GM21526 (cell line): ENCODE measurements around the gene GRHL3.

Experiments used
- ATAC-seq: cut with Tn5 transposase; IDR thresholded peaks from one replicate; pipeline ENCODE4 v1.9.1; 2021; ENCODE audit warnings: moderate library complexity; ENCODE audit not compliant: unreplicated experiment, low FRiP score

Gene GRHL3

DNA sequence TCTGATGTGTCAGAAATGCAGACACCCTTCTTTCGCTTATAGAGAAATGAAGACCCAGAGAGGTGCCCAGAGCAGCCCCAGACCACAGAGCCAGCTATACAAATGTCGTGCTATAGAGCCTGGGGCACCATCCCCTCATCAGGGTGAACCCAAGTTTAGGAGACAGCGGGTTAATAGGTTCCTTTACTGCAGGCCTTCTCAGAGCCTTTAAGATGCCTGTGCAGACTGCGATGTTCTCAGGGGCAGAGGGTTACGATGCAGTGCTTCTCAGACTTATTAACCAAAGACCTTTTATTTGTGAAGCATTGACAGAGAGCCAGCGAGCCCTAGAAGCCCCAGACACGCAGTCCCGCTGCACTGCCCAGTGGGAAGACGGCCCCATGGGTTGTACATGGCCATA is 47.5 kb downstream of the GRHL3 start:
- no peak for ATAC-seq

DNA sequence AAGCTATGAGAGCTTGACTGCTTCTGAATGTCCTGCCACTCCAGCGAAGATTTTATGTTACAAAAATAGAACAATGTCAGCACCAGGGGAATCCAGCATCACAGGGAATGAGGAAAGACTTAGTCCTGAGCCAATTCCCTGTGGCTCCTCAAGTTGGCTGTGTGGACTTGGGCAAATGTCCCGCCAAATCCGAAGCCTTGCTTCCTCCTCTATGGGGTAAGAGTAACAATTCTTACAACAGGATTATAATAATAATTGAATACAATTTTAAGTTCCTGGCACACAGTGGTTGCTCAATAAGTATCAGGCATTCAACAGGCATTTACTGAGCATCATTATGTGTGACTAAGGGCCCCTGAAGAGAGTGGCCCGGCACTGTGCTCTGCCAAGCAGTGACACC is 50.0 kb downstream of the GRHL3 start:
- ATAC-seq, result no peak

DNA sequence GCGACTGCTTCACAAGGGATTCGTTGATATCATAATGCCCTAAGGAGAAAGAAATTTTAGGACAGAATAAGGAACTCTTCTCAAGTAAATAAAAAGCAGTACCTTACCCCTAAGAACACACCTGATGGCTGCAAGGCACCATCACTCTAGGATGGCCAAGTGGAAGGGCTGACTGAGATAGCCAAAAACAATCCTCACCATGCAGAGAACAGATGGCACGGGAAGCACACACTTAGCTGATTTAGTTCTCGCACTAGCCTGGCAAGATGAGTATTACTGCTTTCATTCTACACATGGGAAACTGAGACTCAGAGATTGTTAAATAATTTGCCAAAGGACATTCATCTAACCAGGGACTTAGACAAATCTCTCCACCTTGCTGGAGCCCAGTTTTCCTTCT is 50.6 kb downstream of the GRHL3 start:
- no peak for ATAC-seq

DNA sequence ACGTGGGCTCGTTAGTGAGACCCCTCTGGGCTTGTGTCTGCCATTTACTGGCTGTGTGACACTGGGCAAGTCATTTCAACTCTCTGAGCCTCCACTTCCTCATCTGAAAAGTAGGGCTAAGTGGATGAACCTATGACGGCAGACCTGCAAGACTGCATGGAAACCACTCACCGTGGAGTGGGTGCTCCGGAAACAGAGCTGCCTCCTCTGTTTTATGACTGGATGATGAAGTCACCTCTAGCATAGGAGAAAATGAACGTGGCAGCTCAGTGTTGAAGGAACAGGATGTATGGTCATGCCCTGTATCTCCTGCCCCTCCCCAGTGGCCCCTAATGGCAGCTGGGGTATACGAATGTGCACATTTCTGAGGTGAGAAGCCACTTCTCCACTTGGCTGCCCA is 53.9 kb downstream of the GRHL3 start:
- no peak for ATAC-seq

DNA sequence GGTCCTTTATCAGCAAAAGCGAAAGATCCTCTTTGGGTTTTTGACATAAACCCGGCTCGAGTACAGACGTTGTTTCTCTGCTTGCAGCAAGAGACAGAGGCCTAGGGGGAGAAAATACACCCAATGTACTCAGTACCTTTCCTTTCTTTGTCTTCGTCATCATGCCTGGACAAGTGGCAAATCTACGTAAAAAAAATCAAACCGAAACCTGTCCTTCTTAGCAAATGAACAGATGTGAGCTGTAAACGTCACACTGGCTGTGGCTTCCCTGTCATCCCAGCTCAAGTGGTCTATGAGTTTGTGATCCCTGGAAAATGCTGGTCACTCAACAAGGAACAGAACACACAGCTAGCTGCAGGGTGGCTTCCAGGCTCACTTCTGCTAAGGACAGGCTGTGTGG is 54.6 kb downstream of the GRHL3 start:
- no peak for ATAC-seq

DNA sequence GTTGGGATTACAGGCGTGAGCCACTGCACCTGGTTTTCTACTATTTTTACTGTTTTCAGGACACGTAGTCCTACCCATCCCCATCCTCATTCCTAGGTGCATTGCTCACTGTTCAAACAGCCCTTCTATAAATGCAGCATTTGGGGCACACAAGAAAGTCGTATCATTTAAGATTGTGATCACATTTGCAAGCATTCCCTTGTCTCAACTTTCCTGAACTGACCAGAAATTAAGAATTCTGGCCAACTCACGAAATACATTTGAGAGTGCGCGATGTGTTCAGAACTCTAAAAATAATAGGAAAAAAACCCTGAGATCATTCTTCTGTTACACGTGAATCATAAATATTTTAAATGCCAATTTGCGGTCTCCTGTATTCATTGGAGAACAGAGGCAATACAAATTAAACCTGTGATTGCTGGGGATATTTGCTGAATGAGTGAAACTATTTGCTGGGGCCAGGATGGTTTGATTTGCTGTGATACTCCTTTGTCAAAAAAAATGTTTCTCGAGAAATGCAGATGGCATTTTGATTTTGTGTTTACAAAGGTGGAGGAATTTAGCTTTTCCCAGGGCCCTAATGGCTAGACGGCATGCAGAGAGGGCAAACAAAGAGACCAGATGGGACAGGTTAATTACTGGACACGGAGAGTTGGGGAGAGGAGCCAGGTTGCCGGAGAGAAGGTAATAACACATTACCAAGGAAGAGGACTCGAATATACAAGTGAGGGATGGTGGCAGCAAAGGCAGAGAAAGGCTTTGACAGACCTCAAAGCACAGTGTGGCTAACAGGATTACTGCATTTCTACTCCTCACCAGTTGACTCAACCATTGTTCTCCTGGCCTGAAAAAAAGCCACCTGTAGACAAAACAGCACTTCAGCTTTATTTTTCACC is 56.0 kb downstream of the GRHL3 start:
- no peak for ATAC-seq

DNA sequence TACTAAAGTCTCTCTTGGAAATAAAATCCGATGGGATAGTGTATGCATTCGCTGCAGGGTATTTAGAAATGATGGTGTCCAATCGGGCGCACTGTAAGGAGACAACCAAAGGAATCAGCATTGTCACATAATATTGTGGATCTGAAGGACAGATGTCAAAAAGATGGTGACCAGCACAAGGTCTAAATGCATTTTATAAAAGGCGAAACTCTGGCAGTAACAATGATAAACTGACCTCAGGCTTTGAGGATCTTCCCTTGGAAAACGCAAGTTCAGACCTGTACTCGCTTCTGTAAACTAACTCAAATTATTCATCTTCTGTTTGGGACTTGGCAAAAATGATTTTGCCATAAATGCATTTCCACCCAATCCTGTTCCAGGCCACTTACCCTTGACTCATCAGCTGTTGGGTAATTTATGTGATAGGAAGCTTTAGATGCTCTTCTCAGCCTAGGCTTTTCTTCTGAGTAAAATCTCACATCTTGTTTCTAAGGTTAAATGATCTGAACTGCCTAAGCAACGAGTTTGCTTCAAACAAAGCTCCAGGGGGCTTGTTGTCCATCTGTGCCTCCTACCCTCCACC is 60.7 kb downstream of the GRHL3 start:
- no peak for ATAC-seq

DNA sequence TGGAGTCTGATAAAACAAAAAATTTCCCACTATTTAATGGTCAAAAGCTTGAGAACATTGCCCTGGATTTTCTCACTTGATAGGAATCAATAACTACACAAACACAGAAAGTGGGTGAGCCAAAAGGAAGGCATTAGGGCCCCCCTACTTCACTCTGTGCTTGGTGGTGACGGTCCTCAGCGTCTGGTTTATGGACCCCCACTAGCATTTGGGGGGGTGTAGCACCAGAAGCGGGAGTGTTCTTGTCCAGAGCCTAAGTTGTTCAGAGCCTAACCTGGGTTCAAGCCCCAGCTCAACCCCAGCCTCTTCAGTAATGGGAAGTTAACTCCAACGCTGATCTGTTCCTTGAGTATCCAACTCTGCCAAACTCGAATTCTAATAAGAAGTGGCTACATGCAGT is 61.4 kb downstream of the GRHL3 start:
- ATAC-seq, result no peak

DNA sequence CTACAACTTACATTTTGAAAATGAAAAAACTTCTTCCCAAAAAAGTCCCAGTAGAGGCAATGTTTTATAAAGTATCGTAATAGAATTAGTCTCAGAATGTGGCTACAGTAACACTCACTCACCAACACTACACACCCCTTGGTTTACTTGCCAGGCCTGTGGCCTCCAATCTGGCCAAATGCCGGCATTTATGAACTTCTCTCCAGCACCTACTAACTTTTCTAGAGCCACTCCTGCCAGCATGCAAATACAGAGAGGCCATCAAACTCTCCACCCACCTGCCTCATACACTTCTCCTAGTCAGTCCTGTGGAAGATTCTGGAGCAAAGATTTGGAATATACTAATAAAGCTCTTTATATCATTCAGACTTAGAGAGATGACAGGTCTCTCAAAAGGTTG is 62.1 kb downstream of the GRHL3 start:
- no peak for ATAC-seq

DNA sequence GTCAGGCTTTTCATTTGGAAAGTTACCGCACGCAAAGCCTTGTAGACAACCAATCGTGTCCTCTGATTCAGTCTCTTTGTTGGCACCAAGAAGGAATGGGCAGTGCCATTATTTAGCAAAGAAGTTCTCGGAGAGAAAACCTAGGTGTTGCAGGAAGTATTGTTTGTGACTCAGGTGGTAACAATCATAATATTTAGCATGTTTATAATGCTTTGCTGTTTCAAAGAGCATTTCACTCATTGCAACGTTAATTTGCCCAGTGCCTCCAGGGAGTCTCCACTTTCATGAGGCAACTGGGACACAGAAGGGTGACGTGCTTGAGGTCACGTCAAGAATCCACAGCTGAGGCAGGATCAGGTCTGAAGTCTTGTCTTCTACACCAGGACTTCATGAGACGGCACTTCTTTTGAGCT is 63.0 kb downstream of the GRHL3 start:
- no peak for ATAC-seq

DNA sequence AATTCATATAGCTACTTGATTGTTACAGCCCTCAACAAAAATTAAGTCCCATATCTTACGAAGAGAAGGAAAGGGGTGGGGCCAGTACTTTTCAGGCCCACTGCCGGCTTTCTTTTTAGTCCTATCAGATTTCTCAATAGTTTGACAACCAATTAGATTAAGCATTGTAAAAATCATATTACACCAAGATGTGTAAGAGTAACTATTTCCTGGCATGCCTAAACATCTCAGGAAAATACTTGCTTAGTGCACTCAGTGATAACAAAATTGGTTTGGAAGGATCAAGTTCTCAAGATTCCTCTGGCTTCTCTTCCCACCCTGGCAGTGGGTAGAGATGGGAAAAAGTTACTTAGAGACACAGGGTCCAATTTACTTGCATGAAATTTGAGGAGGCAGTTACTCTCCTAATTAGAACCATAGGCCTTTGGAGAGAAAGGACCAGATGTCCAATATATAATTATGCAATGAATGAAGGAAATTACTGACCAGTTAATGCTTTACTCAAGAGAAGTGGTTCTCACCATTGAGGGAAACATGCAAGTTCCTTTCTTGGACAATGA is 64.3 kb downstream of the GRHL3 start:
- no peak for ATAC-seq

DNA sequence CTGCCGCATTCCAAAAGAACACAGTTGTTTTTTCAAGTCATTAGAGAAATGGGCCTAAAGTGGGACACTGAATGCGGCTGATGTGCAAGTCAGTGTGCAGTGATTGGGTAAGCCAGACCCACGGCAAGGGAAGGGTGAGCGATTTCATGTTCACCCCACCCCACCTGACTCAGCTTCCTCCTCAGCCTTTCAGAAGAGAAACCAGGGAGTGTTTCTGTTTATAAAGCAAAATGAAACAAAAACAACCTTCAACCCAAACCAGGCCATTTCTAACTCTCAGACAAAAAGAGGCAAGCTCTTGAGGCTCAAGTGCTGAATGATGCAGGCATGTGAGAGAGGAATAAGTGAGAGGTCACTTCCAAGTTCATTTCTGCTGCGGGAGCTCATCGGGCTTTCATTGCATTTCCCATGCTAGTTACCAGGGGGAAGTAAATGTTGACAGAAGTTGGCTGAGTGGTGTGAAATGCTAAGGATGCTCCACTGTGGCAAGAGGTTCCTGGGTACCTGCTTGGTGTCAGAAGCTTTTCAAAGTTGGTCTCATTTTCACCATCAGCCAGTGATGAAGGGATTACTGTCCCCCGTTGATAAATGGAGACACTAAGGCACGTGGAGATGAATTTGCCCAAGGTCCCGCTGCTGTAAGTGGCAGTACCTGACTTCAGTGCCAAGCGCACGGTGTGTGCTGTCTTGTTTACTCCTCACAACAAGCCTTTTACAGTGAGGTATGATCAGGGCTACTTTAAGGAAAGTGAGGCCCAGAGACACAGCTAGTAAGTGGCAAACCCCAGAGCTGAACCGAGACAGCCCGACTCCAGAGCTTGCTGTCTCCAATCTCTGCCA is 65.3 kb downstream of the GRHL3 start:
- ATAC-seq, result no peak

DNA sequence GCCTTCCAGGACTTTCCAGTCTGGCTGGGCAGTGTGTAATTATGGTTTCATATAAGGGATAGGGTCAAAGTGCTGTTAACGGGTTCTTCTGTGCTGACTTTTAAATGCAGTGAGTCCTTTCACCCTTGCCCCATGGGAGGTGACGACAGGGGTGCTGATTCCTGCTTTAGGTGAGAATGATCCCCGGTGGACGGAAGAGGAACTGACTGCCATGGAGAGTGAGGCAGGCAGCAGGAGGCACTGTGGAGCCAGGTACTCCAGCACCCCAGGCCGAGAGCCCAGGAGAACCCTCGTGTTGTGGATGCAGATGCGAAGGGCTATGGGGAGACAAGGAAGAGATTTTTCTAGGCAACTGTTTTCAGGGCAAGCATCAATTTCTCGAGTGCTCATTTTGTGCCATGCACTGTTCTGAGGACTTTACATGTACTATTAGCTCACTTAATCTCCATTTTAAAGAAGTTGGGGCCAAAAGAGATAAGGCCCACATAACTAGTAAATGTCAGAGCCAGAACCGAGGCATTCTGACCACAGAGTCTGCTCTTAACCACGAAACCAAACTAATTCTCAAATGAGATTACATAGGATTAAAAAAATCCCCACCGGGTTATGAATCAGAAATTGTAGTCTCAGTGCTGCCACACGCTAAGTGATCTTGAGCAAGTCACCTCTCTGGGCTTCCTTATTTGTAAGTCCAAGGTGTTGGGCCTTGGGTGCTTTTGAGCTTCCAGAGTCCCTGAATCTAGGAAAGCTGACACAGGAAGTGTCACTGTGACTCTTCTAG is 66.2 kb downstream of the GRHL3 start:
- ATAC-seq, result no peak

DNA sequence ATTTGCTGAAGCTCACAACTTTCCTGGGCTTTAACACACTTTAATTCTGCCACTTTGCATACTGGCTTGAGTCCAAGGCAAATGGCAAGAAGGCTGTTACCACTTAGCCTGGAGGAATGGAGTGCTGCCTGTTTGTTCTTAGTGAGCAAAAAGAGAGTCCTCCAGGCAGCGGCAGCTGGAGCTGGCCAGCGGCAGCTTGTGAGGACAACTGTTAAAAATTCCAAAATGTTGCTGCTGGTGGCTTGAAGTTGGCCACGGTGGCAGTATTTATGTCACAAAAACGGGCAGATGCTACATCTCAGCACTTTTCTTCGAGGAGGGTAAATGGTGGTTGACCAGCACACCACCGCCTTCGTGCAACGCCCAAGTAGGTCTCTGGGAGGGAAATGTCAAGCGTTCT is 67.1 kb downstream of the GRHL3 start:
- ATAC-seq, result no peak

DNA sequence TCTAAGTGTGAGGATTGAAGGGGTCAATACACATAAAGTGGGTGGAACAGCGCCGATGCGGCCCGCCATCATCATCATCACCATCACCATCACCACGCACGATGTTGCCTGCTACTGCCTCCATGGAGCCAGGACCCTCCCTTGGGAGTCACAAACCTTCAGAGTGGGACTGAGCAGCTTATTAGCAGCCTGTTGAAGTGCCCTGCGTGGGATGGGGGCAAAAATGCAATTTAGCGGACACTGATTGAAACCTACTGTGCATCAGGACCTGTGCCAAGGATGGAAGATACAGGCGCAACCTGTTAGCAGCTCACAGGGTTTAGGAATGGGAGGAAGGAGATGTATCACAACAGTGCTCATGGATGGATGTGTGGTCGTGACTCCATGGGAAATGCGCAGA is 67.8 kb downstream of the GRHL3 start:
- no peak for ATAC-seq

DNA sequence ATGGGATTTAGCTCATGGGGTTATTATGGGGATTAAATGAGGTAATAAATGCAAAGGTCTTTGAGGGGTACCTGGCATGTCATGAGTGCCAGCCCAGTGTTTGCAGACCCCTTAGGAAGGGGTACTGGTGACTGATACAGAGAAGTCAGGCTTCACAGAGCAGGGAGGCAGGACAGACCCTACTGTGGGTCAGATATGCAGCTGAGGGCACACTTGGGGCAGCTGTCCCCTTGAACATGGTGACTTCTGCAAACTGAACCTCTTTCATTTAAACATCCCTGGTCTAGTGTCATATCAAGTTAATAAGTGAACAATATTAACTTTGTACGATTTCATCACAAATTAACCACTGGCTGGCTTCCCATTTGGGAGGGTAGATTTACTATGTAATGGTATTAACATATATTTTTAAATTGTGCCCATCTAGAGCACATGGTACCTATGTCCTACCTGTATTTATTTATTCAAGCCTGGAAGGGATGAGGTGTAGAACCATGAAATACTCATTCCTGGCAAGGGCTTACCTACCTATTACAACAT is 68.5 kb downstream of the GRHL3 start:
- no peak for ATAC-seq

DNA sequence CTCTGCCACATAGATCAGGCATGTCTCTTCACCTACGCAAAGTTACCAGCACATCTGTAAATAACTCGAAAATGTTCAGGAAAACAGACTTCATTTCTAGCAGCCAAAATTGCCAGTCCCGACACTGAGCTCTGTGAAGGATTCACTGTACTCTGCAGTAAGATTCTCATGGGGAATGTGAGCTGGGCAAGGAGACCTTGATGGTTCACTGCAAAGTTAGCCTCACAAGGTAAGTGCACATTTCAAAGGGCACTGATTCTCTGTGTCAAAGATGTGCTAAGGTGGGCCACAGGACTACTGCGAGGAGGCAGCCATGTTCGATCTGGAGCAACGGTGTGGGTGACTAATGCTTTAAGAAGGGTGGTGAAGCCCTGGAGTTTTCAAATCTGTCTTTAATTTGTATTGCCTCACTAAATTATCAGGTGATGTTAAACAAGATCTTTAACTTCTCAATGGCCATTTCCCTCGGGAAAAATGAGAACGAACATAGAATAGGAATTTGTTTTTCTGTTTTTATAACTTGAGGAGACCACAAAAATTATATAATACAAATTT is 69.3 kb downstream of the GRHL3 start:
- ATAC-seq, result no peak

DNA sequence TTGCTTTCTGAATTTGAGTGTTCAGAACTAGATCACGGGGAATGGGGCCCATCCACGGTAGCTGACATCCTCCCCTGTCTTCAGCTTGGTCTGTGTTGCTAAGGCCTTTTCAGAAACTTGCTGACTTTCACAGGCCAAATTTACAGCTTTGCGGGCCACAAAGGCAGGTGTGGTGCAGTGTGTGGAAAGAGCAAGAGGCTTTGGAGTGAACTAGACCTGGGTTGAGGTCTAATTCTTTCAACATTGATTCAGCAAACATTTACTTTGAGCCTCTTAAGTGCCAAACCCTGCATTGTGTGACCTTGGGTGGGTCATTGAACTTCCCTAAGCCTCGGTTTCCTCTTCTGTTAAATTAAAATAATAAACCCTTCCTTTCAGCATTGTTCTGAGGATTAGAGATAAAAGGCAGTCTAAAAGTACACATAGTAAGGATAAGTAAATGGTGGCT is 70.1 kb downstream of the GRHL3 start:
- ATAC-seq, result no peak

DNA sequence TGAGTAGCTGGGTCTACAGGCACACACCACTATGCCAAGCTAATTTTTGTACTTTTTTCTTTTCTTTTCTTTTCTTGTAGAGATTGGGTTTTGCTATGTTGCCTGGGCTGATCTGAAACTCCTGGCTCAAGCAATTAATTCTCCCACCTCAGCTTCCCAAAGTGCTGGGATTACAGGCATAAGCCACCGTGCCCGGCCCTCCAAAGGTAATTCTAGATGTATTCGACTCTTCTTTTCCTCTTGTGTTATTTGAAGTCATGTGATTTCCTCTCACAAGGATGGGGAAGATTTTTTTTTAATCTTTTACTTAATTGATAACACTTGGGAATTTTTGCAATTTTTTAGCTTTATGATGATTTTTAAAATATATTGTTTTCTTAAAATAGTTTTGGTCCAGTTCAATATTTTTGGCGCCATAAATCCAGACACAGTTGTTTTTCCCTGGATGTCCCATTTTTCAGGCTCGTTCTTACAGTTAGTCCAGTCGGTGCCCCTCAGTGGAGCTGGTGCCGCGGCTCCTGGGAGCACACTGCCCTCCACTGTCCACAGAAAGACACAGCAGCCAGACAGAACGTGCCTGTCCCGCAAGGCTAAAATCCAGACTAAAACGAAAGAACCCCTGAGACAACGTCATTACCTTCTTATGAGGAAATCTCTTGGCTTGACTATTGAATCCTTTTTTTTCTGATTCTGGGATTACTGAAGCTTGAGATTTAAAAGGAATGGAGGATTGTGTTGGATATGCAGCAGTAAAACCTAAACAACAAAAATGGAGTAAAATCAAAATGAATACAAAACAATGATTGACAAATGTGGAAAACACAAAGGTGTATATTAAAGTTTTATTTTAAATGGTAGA is 72.0 kb downstream of the GRHL3 start:
- no peak for ATAC-seq
